HepG2 (cell line): ENCODE data around the gene PHF2. TPM values are rescaled to one million over a fixed set of nuclear protein-coding genes. Genes with fewer than 3 reads are reported as not detected.

Source experiments
- ATAC-seq: fragments of 200-7000 bp; cut with Tn5 transposase; 3 replicates; pipeline ENCODE4 v1.9.1; 2020; ENCODE audit warnings: mild to moderate bottlenecking, moderate library complexity
- BruUV-seq: library from RNA; stranded (reverse); fragments of 400-500 nt; replicated peaks from 2 replicates; lab custom pipeline; 2021; lab: Mats Ljungman, UMichigan
- CTCF ChIA-PET: fragments of 300-600 bp; formaldehyde crosslinking; extraction: SDS; loops from one replicate; lab custom pipeline; 2021; ENCODE audit warnings: low total read pairs, inconsistent platforms, low intra/inter-chr PET ratio; lab: Yijun Ruan, JAX
- POLR2A ChIA-PET: fragments of 350-600 bp; sonication (Branson Sonifier 250); formaldehyde crosslinking; loops from one replicate; lab custom pipeline; 2020; ENCODE audit warnings: antibody characterized with exemption, inconsistent platforms; lab: Yijun Ruan, JAX
- DNase-seq: peaks from one replicate; pipeline ENCODE4 v3.0.0-alpha.2; 2015; ENCODE audit warnings: low spot score
- FAIRE-seq: peaks from 3 replicates; lab custom pipeline; 2011; peaks lifted over from hg19 to GRCh38; lab: Jason Lieb, UNC
- H2AFZ ChIP-seq: one replicate; pipeline ENCODE4 v1.6.1; 2011; ENCODE audit warnings: low read length, inconsistent platforms
- H3K27ac ChIP-seq: fragments of 300-600 bp; 3 replicates; pipeline ENCODE4 v1.8.0; 2011; ENCODE audit warnings: mixed run types, mild to moderate bottlenecking, mixed read lengths, low read length, inconsistent platforms; ENCODE audit not compliant: insufficient read depth; ENCODE audit errors: extremely low read length
- H3K27me3 ChIP-seq, 2 experiments: fragments of 200-600 bp in 1 of 2; 2 replicates in 1 of 2; 3 replicates in 1 of 2; pipeline versions ENCODE4 v1.6.0 to v1.8.0; 2011; ENCODE audit warnings: low read length in 2 of 2, mild to moderate bottlenecking in 2 of 2, moderate library complexity in 2 of 2, inconsistent platforms in 1 of 2; ENCODE audit not compliant: insufficient read depth in 2 of 2, control insufficient read depth in 1 of 2
- H3K36me3 ChIP-seq, 2 experiments: fragments of 200-600 bp in 1 of 2; replicated peaks in 1 of 2; 2 replicates in 1 of 2; 3 replicates in 1 of 2; pipeline versions ENCODE4 v1.5.1 to v1.8.0; 2011; ENCODE audit warnings: low read length in 2 of 2, inconsistent platforms in 1 of 2; ENCODE audit not compliant: insufficient read depth in 2 of 2, control insufficient read depth in 1 of 2
- H3K4me1 ChIP-seq: 2 replicates; pipeline ENCODE4 v1.5.1; 2012; ENCODE audit warnings: low read length, inconsistent platforms; ENCODE audit not compliant: insufficient read depth
- H3K4me2 ChIP-seq: 2 replicates; pipeline ENCODE4 v1.6.0; 2011; ENCODE audit warnings: low read depth, low read length, inconsistent platforms
- H3K4me3 ChIP-seq, 3 experiments: fragments of 200-600 bp in 1 of 3; sonication (generic), shearing (Covaris generic) in 1 of 3; replicated peaks in 1 of 3; 2 replicates each; pipeline ENCODE4 v1.5.1; 2011 to 2016; ENCODE audit warnings: low read length in 3 of 3, inconsistent platforms in 2 of 3, low read depth in 2 of 3, mild to moderate bottlenecking in 2 of 3, control low read depth in 1 of 3, mixed read lengths in 1 of 3; ENCODE audit not compliant: insufficient read depth in 1 of 3
- H3K79me2 ChIP-seq: one replicate; pipeline ENCODE4 v1.6.1; 2011; ENCODE audit warnings: low read length, inconsistent platforms; ENCODE audit not compliant: insufficient read depth
- H3K9ac ChIP-seq: 2 replicates; pipeline ENCODE4 v1.6.0; 2011; ENCODE audit warnings: mild to moderate bottlenecking, low read depth, low read length, inconsistent platforms; ENCODE audit not compliant: insufficient read depth
- H3K9me3 ChIP-seq: 2 replicates; pipeline ENCODE4 v1.5.1; 2012; ENCODE audit warnings: mild to moderate bottlenecking, low read length
- H4K20me1 ChIP-seq: 2 replicates; pipeline ENCODE4 v1.6.0; 2011; ENCODE audit warnings: inconsistent platforms, mild to moderate bottlenecking, low read length, moderate library complexity; ENCODE audit not compliant: insufficient read depth
- BRCA1 ChIP-seq: sonication (generic); formaldehyde crosslinking; IDR thresholded peaks from 2 replicates; pipeline ENCODE4 v1.4.0; 2020; ENCODE audit warnings: missing genetic modification reagents
- CREBL2 ChIP-seq: sonication (generic); formaldehyde crosslinking; IDR thresholded peaks from 2 replicates; pipeline ENCODE4 v1.8.1; 2023; ENCODE audit warnings: missing genetic modification reagents, mild to moderate bottlenecking, borderline replicate concordance
- HNRNPLL ChIP-seq: fragments of 200-400 bp; formaldehyde crosslinking; IDR thresholded peaks from 2 replicates; pipeline ENCODE4 v1.6.1; 2017; ENCODE audit warnings: mild to moderate bottlenecking, low read depth, low read length; ENCODE audit not compliant: poor library complexity, severe bottlenecking
- PHF20 ChIP-seq: sonication (generic); formaldehyde crosslinking; IDR thresholded peaks from 2 replicates; pipeline ENCODE4 v1.5.0; 2020; ENCODE audit warnings: mild to moderate bottlenecking, missing genetic modification reagents
- PHF5A ChIP-seq: IDR thresholded peaks from one replicate; pipeline ENCODE4 v1.6.1; 2018; ENCODE audit warnings: low read depth, missing genetic modification reagents; ENCODE audit not compliant: unreplicated experiment
- ZNF101 ChIP-seq: sonication (generic); formaldehyde crosslinking; IDR thresholded peaks from 2 replicates; pipeline ENCODE4 v1.4.0; 2020; ENCODE audit warnings: mild to moderate bottlenecking, low read depth, missing genetic modification reagents, borderline replicate concordance
- WGBS: methylation state at CpG from one replicate; pipeline ENCODE4 v1.1.6; 2017; ENCODE audit warnings: low lambda C conversion rate; 5-methylcytosine and 5-hydroxymethylcytosine counted together
- in situ Hi-C: cut with HindIII; loops from 2 replicates; pipeline ENCODE4 v1.10.0; 2017; ENCODE audit warnings: low pct_unique_long_range_greater_than_20kb; ENCODE audit not compliant: extremely low pct_ligation_motif_present
- intact Hi-C: fragments of 100-400 bp; cut with micrococcal nuclease; formaldehyde crosslinking; loops from one replicate; pipeline ENCODE4 v1.10.0; 2022; ENCODE audit not compliant: unreplicated experiment
- polyA plus RNA-seq, 8 experiments: library from polyadenylated mRNA; depleted of rRNA in 3 of 8; stranded (reverse) in 7 of 8; unstranded in 1 of 8; fragments of >200 nt; fragmentation: Illumina TruSeq in 4 of 8; extraction: Trizol in 4 of 8; gene quantifications; 2 replicates each; pipeline versions ENCODE4 v1.2.1 to v1.2.3, GENCODE V29; 2011 to 2016; ENCODE audit warnings: low read depth in 4 of 8, missing spikeins in 1 of 8, mixed read lengths in 1 of 8; ENCODE audit not compliant: insufficient read depth in 1 of 8
- total RNA-seq, 5 experiments: library from RNA; depleted of rRNA; stranded (reverse); fragments of >200 nt; fragmentation: Illumina TruSeq; extraction: Trizol; gene quantifications; 2 replicates each; pipeline ENCODE4 v1.2.3, GENCODE V29; 2016; ENCODE audit warnings: low read depth in 1 of 5
- TF ChIP-seq, protein P1 (sequence below): sonication (generic); formaldehyde crosslinking; conservative IDR thresholded peaks from 2 replicates; pipeline ENCODE4 v1.4.0; 2020; ENCODE audit warnings: missing genetic modification reagents

The PHF2 gene
- total and polyA plus RNA-seq, 2 of the 13 experiments (the other 11 are each of a cell fraction or from before 2014, with no cell fraction given), result 6.6 to 9.1 TPM

GRCh38 chr9:93557366-93558137 lies 18.8 kb upstream of the PHF2 start:
- TF ChIP-seq ZNF101 (CRISPR knock-in tag) (no peak), CREBL2 (CRISPR knock-in tag) (no peak), PHF5A (CRISPR knock-in tag) (no peak), BRCA1 (CRISPR knock-in tag) (no peak), HNRNPLL (no peak), PHF20 (CRISPR knock-in tag) (no peak)
- TF ChIP-seq, protein P1, sequence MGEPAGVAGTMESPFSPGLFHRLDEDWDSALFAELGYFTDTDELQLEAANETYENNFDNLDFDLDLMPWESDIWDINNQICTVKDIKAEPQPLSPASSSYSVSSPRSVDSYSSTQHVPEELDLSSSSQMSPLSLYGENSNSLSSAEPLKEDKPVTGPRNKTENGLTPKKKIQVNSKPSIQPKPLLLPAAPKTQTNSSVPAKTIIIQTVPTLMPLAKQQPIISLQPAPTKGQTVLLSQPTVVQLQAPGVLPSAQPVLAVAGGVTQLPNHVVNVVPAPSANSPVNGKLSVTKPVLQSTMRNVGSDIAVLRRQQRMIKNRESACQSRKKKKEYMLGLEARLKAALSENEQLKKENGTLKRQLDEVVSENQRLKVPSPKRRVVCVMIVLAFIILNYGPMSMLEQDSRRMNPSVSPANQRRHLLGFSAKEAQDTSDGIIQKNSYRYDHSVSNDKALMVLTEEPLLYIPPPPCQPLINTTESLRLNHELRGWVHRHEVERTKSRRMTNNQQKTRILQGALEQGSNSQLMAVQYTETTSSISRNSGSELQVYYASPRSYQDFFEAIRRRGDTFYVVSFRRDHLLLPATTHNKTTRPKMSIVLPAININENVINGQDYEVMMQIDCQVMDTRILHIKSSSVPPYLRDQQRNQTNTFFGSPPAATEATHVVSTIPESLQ (CRISPR knock-in tag), result no peak
- TF ChIP-seq, all 625 proteins: peak for 0
- H3K9me3 ChIP-seq, result no peaks in the 10 kb centered on the region
- ATAC-seq, result no peak
- POLR2A ChIA-PET, result no interaction called here
- peaks cover 25 to 79% of the 10 kb centered on the region in 2 experiments for H3K36me3 ChIP-seq
- H3K27ac ChIP-seq, result no peak overlapping the region
- peaks cover 9% of the 10 kb centered on the region for H3K4me1 ChIP-seq
- H2AFZ ChIP-seq, result no peak overlapping the region
- H3K4me3 ChIP-seq, result no peak overlapping the region
- H3K9ac ChIP-seq, result no peak overlapping the region
- DNase-seq, result no peak
- no peaks in the 10 kb centered on the region for H3K79me2 ChIP-seq
- WGBS, result 94% methylated on average over 15 of the region's 15 CpGs
- H4K20me1 ChIP-seq, result no peaks in the 10 kb centered on the region
- intact Hi-C loops, result no loop called here
- BruUV-seq, result no TSS peak
- FAIRE-seq, result no peak
- no peaks in the 10 kb centered on the region for H3K27me3 ChIP-seq
- CTCF ChIA-PET, result no interaction called here
- in situ Hi-C loops, result no loop called here
- no peak overlapping the region for H3K4me2 ChIP-seq
